ENCODE measurements around the gene SUPT20HL1.
A peak's percentile ranks its signal among the peaks of the same experiment; 100 is the strongest.
"Not testable (repeated sequence)": the region's sequence is repeated elsewhere in the genome, so short reads cannot be mapped to it uniquely, and the experiment has no call there.

SUPT20HL1 gene

DNA sequence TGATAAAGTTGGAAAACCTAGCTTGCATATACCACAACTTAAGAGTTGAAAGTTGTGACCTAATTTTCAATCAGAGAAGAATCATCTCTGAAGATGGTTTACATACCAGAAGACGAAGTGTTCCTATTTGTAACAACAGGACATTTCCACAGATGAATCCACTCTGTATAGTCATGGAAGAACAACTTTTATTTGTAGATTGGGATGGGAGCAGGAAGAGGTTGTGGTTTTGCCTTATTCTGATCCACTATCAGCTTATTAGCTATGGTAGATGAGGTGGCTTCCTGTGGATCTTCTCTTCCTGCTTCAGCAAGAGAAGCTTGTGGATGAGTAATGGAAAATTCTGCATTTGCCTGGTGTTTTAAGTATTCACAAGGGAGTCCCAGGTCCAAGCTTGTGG, 18.6 kb upstream of the SUPT20HL1 start:
- FAIRE-seq (no peak), DNase-seq (ENCODE audit: insufficient read length, low spot score) (no peak)
- TF ChIP-seq, protein P1, sequence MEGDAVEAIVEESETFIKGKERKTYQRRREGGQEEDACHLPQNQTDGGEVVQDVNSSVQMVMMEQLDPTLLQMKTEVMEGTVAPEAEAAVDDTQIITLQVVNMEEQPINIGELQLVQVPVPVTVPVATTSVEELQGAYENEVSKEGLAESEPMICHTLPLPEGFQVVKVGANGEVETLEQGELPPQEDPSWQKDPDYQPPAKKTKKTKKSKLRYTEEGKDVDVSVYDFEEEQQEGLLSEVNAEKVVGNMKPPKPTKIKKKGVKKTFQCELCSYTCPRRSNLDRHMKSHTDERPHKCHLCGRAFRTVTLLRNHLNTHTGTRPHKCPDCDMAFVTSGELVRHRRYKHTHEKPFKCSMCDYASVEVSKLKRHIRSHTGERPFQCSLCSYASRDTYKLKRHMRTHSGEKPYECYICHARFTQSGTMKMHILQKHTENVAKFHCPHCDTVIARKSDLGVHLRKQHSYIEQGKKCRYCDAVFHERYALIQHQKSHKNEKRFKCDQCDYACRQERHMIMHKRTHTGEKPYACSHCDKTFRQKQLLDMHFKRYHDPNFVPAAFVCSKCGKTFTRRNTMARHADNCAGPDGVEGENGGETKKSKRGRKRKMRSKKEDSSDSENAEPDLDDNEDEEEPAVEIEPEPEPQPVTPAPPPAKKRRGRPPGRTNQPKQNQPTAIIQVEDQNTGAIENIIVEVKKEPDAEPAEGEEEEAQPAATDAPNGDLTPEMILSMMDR (IDR thresholded peaks at IDR 0.05; ENCODE audit: insufficient read depth, missing control alignments), result no peak

DNA sequence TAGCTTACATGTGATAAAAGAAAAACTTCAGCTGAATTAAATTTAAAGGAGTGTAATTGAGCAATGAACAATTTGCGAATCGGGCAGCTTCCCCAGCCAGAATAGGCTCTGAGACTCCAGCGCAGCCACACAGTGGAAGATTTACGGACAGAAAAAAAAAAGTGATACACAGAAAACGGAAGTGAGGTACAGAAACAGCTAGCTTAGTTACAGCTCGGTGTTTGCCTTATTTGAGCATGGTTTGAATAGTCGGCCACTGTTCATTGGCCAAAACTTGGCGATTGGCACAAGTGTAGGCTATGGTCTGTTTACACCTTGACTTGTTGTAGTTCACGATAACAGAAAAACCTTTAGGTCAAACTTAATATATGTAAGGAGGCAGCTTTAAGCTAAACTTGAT, 16.7 kb upstream of the SUPT20HL1 start:
- DNase-seq (ENCODE audit: insufficient read length, low spot score) (no peak), FAIRE-seq (no peak)
- TF ChIP-seq, protein P1 (IDR thresholded peaks at IDR 0.05; ENCODE audit: insufficient read depth, missing control alignments), result no peak

DNA sequence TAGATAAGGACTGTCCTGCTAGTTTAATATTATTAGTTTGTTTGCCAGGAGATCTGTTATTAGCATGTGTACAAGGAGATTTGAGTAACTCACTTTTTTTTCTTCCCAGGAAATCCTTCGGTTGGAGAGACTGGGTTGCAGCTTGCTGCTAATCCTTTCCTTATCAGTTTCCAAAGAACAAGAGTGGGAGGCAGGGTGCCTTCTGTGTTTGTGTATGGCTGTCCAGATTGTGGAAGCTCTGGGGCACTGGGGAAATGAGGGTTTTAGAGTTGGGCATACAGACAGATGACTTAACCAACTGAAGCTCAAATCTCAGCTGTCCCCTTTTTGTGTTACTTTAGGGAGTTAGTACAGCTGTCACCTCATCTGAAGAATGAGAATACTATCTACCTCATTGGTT, 12.6 kb upstream of the SUPT20HL1 start:
- DNase-seq (ENCODE audit: insufficient read length, low spot score), result no peak
- TF ChIP-seq, protein P1 (IDR thresholded peaks at IDR 0.05; ENCODE audit: insufficient read depth, missing control alignments), result no peak
- peak; percentile 61 for FAIRE-seq

DNA sequence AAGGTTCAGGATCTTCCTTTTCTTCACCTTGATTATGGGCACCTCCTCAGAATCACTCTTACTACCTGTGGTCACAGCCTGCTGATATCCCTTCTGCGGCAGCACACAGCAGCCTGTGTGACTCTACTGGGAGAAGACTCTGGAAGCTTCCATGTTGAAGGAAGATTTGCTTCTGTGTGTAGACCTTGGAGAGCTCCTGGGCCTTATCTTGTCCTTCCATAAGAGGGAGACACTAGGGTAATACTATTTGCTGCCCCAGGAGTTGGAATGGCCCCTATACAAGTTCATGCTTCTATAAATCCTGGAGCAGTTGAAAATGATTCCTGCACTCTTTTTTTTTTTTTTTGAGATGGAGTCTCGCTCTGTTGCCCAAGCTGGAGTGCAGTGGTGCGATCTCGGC, 10.2 kb upstream of the SUPT20HL1 start:
- TF ChIP-seq, protein P1 (IDR thresholded peaks at IDR 0.05; ENCODE audit: insufficient read depth, missing control alignments), result no peak
- FAIRE-seq (no peak), DNase-seq (ENCODE audit: insufficient read length, low spot score) (no peak)

DNA sequence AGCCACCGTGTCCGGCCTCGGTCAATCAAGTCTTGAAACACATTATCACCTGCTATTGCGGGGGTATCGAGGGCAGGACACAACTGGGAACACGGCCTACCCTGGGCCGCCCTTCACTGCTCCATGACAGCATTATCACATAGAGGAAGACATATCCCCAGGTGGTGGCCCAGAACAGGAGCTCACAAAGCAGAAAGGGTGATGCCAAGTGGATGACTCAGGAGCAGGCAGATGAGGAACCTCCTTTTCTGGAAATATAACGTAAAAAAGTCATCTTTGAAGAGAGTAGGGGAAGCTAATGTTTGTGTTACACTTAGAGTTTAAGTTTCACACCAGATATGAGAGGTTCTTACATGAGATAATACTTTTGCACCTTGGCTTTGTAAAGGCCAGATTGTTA, 5.3 kb upstream of the SUPT20HL1 start:
- TF ChIP-seq, protein P1 (IDR thresholded peaks at IDR 0.05; ENCODE audit: insufficient read depth, missing control alignments), result no peak
- FAIRE-seq (no peak), DNase-seq (ENCODE audit: insufficient read length, low spot score) (no peak)

DNA sequence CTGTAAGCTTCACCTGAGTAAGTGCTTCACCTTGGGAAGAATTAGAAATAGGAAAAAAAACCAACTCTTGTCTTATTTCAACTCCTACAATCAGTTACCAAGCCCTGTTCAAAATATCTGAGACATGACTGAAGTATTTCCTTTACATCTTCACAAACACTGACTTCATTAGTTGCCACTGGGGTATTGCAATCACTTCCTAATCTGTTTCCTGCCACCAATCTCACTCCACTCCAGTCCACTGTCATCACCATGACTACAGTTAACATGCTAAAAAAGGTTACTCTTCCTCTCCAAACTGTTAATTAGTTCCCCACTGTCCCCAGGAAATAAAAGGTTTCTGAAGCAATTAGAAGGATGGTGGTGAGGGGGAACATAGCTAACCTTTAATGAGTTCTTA, 3.3 kb upstream of the SUPT20HL1 start:
- FAIRE-seq, result no peak
- DNase-seq (ENCODE audit: insufficient read length, low spot score), result no peak
- TF ChIP-seq, protein P1 (IDR thresholded peaks at IDR 0.05; ENCODE audit: insufficient read depth, missing control alignments), result no peak

DNA sequence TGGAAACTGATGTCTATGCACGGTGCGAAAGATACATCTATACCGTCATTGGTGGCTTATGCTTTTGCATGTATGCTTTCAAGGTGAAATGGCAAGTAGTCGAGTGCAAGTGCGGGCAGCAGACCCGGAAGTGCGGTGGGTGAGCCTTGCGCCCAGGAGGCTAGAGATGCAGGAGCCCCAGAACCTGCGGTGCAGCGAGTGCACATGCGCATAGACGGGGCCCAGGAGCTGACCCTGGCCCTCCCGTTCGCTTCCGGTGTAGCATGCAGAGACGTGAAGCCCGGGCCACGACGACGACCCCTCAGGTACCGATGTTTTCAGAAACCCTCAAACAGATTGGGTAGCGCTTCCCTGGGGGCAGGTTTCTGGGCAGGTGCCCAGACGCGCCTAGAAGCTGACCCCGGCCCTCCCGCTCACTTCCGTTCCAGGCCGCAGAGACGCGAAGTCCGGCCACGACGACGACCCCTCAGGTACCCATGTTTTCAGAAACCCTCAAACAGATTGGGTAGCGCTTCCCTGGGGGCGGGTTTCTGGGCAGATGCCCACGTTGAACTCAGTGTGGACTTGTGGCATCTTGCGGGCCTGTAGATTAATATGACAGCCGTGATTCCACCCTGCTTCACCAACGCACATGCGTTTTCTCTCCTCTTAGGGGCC, 1.8 kb downstream of the SUPT20HL1 start:
- FAIRE-seq; DNase-seq (ENCODE audit: insufficient read length, low spot score): not testable (repeated sequence)

DNA sequence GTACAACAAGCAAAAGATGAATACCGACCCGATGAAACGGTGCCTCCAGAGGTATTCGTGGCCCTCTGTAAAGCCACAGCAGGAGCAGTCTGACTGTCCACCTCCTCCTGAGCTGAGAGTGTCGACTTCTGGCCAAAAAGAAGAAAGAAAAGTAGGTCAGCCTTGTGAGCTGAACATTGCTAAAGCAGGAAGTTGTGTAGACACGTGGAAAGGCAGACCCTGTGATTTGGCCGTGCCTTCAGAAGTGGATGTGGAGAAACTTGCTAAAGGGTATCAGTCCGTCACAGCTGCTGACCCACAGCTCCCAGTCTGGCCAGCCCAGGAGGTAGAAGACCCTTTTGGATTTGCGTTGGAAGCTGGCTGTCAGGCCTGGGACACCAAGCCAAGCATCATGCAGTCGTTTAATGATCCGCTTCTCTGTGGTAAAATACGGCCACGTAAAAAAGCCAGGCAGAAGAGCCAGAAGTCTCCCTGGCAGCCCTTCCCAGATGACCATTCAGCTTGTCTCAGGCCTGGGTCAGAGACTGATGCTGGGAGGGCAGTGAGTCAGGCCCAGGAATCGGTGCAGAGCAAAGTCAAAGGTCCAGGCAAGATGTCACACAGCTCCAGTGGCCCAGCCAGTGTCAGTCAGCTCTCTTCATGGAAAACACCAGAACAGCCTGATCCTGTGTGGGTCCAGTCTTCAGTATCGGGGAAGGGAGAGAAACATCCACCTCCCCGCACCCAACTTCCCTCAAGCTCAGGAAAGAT, 3.2 kb downstream of the SUPT20HL1 start:
- not testable (repeated sequence) for DNase-seq (ENCODE audit: insufficient read length, low spot score); FAIRE-seq

All from D721Med (cell line).